GM23248 (cell line): ENCODE data around the gene AKAP6.

ENCODE experiments used
- EZH2 ChIP-seq: fragments of 200-600 bp; sonication (generic); IDR thresholded peaks from 2 replicates; pipeline ENCODE4 v1.6.1; 2018; ENCODE audit warnings: antibody characterized with exemption, mild to moderate bottlenecking; ENCODE audit not compliant: insufficient read depth, poor library complexity, severe bottlenecking
- EZH2phosphoT487 ChIP-seq: fragments of 200-600 bp; sonication (generic); IDR thresholded peaks from 2 replicates; pipeline ENCODE4 v1.6.1; 2018; ENCODE audit warnings: antibody characterized with exemption, moderate library complexity, mild to moderate bottlenecking, low read depth; ENCODE audit not compliant: insufficient read depth

- TF ChIP-seq EZH2phosphoT487 (no peak), EZH2 (no peak)
Observed at GRCh38 chr14:32865827-32866376, 536.8 kb downstream of the AKAP6 start.
